Stimulated activated CD4-positive, alpha-beta T cell treated with anti-CD3 and anti-CD28 coated beads, Interleukin-2, amount 100 ng/mL, for 4 hours (primary cell): ENCODE data around the gene EIF2B2.

Experiments
- DNase-seq: peaks from one replicate; pipeline ENCODE4 v3.0.0-alpha.2; 2020; ENCODE audit warnings: low read depth

The EIF2B2 gene

DNA sequence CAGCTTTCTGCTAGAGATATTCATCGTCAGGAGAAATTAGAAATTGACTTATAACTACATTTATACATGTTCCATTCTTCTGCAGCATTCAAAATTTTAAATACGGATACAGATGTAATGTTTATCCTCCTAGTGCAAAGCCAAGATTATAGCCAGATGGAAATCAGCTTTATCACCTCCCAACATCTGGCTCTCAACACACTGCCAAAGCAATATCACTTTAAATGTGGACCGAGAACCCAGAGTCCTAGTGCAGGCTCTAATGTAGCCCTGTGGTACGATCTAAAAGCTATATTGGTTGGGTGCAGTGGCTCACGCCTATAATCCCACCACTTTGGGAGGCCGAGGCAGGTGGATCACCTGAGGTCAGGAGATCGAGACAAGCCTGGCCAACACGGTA, 42.0 kb downstream of the EIF2B2 start:
- DNase-seq, result no peak

GRCh38 chr14:75046275-75046674, 43.6 kb downstream of the EIF2B2 start:
- no peak for DNase-seq

DNA sequence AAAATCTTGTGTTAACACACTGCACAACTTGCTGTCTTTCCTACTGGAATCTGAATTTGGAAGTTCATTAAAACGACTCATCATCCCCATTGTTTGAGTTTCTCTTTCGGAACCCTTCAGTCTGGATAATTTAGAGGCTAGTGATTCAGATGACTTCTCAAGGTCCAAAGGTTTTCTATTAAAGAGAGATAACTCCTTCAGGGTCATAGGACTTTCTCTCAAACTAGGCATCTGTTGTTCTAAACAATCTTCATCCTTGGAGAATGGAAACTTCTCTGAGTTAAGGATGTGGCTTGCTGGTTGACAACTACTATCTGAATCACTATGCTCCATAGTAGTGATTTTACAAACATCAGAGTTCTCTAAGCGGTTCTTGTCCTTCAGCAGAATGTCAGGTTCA, 44.2 kb downstream of the EIF2B2 start:
- no peak for DNase-seq

DNA sequence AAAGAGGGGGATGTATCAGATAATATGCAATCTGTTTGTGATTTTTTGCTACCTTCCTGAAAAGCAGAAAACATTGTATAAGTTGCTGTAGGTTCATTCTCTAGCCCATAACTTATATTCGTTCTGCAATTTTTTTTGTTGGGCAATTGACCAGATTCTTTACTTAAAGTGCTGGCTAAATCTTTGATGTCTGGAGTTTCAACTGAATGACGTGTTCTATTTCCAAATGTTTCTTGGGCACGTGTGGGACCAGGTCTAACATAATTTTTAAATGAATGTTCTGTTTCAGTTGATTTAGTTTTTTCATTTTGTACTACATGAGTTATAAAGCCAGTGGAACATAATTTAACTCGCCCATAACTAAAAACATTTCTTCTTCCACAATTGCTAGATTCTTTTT, 44.8 kb downstream of the EIF2B2 start:
- DNase-seq, result no peak

GRCh38 chr14:75048101-75048500, 45.4 kb downstream of the EIF2B2 start:
- DNase-seq, result no peak

GRCh38 chr14:75049136-75049535, 46.4 kb downstream of the EIF2B2 start:
- no peak for DNase-seq

DNA sequence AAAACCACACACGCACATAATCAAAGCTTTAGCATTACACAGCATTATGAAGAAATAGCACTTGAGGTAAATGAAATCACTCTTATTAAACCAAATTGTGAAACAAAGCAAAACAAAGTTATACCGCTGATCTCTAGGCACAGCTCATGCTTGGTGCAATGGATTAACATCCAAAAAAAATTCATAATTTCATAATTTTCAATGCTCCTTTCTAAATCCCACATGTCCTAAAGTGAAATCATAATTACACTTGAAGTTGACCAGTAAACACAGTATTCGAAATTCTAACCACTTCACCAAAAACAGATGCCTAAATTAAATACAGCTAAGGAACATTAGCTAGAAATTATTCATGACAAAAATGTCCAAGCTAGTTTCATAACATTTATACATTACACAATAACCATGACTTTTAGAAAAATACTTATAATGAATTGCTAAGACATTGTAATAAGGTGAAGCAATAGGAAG, 47.0 kb downstream of the EIF2B2 start:
- DNase-seq, result no peak

DNA sequence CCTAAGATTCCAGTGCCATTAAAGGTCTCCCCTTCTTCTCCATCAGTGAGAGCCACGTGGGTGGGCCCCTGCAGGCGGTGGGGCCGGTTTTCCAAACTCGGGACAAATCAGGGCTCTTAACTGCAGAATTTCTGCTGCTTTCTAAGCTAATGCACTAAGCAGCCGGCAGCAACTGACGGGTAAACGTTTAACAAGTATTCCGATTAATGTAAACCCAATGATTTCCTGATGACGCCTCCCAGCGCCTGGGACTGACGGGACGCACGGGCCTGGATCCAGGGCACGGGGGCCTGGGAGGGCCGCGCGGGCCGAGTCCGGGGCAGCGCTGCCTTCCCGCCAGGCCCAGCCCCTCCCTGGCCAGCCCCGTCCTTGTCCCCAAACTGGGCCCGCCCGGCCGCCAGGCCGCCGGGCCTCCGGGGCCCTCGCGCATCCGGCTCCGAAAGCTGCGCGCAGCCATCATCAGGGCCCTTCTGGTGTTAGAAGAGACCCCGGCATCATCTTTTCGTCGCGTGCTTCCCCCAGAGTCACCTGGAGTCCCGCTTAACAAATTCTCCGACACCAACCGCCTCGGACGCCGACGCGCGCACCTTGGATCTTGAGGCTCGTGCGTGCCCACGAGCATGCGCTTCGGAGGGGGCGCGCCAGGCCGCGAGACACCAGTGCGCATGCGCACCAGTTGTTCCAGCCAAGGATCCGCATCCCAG, 48.3 kb downstream of the EIF2B2 start, which contains the start of gene MLH3:
MLH3 (minus strand) TSS at position 616 of the 704 bp plus-strand sequence. CDS start 1,812 bp downstream, outside the sequence.
- DNase-seq, result peak; percentile 72

DNA sequence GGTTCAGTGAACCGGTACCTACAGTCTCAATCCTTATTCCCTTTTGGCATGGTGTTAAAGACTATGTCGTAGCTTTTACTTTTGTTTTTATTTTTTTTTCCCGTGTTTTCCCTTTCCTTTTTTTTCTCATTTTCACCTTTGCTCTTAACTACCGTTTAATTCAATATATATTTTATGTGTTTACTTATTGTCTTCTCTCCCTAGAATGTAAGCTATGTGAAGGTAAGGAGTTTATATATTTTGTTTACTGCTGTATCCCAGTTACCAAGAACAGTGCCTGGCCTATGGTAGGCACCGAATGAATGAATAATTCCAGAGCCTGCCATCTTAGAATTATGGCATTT, 48.8 kb downstream of the EIF2B2 start:
- no peak for DNase-seq

DNA sequence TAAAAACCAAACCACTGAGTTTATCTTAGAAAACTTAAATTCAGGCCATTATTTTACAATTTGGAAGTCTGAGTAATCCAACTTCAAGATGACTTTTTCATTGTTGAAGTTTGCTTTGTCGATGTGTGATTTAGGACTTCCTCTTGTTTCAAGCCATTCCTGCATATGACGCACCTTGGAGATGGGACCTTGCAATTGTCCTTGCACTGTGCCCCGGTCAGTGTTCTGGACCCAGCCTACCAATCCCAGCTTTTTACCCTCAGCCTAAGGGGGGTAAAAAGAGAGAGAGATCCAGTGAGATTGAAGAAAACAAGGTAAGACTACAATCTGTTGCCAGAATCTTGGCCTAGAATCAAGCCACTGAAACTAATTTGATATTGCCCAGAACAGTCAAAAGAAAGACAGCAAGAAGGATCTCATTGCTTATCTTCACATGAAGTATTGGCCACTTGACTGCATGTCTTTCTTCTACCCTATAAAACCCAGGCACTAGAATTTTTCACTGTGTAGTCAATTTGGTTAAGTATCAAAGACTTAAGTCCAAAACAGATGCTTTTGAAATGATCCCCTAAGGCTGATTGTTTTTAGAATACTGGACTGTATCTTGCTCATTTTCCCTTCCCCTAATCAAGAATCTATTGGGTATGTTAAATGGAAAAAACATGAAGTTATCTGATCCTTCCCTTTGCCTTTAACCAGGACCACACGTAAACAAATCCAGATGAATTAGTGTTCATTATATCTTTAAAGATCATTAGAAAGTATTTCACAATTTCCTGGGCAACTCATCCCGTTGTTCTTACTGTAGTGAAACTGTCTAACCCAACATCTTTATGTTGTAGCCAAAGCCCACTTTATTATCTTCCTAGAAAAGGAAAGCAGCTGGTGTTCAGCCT, 50.9 kb downstream of the EIF2B2 start:
- DNase-seq, result no peak

- no peak for DNase-seq
Observed at GRCh38 chr14:75054421-75054820, 51.7 kb downstream of the EIF2B2 start.

- DNase-seq, result no peak
Observed at GRCh38 chr14:75059642-75060041, 56.9 kb downstream of the EIF2B2 start.

DNA sequence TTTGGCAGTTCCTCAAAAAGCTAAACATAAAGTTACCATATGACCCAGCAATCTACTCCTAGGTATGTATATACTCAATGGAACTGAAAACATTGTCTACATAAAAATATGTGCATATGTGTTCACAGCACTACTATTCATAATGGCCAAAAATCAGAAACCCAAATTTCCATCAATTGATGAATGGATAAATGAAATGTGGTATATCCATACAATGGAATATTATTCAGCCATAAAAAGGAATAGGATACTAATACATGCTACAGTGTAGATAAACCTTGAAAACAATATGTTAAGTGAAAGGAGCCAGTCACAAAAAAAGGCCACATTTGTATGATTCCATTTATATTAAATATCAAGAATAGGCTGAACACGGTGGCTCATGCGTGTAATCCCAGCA, 57.7 kb downstream of the EIF2B2 start:
- DNase-seq, result no peak
